IPS-18c (cell line): ENCODE results near the gene HCAR2.
"Not testable (repeated sequence)": the region's sequence is repeated elsewhere in the genome, so short reads cannot be mapped to it uniquely, and the experiment has no call there.

ENCODE experiments used
- H3K4me3 ChIP-seq: 2 replicates; pipeline ENCODE4 v1.7.0; 2013; ENCODE audit warnings: low read depth, mild to moderate bottlenecking, low read length, moderate library complexity; ENCODE audit not compliant: insufficient read depth
- H3K9me3 ChIP-seq: one replicate; pipeline ENCODE4 v1.6.1; 2013; ENCODE audit warnings: mild to moderate bottlenecking, low read length, moderate library complexity; ENCODE audit not compliant: control insufficient read depth, insufficient read depth

HCAR2 gene

GRCh38 chr12:122702890-122703611 lies at the start of gene HCAR2:
Gene HCAR2, minus strand, starts transcription at chr12:122703357. Its CDS starts 74 bp downstream, at chr12:122703283.
- H3K9me3 ChIP-seq = not testable (repeated sequence)

DNA sequence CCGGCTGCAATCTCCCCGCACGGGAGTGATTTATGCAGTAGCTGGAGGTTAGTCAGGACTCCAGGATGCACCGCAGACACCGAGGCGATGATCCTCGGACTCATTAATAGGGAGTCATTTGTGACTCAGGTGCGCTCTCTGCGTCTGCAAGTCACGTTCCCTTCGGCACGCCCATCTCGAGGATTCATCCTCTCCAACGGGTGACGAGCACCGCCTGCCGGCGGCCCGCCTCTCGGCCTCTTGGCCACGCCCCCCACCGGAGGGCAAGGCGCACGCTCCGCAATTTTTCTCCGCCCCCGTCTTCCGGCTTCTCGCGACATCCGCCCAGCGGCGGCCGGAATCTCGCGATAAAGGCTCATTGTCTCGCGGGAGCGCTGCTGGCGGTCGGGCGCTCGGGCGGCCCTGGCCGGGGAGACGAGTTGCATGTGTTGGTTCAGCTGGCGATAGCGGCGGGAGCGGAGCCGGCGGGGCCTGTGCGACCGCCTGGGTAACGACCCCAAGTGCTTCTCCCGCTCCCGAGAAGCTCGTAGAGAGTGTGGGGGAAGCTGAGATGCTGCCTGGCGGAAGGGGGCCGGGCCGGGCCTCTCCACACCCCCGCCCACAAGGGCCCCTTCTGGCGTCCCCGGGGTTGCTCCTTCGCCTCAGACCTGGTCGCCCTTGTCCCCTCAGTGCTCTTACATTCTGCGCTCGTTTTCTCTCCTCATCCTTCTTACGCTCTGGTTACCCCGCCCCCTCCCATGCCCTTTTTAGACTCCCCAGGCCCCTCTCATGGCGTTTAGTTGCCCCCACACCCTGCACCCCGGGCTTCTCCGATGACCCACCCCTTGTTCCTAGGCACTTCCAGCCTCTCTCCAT lies 49.5 kb upstream of the HCAR2 start, which contains the start of gene DENR:
TSS of gene DENR (plus strand) at position 361 of the 855 bp plus-strand sequence. CDS start 878 bp downstream, outside the sequence.
- Histone ChIP-seq H3K4me3 (peak within 1 kb of the TSS; percentile 74), H3K9me3 (no peaks in the 10 kb centered on the region)

More at GRCh38 chr12:122702890-122703611, at the start of gene HCAR2:
- H3K4me3 ChIP-seq = not testable (repeated sequence)

DNA sequence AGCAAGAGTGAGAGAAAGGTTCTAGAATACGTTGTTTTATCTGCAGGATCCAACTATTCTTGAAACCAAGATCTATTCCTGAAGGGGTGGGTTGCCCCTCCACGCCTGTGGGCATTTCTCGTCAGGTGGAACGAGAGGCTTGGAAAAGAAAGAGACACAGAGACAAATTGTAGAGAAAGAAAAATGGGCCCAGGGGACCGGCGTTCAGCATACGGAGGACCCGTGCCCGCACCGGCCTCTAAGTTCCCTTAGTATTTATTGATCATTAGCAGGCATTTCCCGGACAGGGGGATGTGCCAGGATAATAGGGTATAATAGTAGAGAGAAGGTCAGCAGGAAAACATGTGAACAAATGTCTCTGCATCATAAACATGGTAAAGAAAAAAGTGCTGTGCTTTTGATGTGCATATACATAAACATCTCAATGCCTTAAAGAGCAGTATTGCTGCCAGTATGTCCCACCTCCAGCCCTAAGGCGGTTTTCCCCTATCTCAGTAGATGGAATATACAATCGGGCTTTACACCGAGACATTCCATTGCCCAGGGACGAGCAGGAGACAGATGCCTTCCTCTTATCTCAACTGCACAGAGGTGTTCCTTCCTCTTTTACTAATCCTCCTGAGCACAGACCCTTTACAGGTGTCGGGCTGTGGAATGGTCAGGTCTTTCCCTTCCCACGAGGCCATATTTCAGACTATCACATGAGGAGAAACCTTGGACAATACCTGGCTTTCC lies 47.8 kb upstream of the HCAR2 start:
- H3K9me3 ChIP-seq = not testable (repeated sequence)
- H3K4me3 ChIP-seq = peak overlapping the region; percentile 21; the same call in 1 of the 2 replicates

DNA sequence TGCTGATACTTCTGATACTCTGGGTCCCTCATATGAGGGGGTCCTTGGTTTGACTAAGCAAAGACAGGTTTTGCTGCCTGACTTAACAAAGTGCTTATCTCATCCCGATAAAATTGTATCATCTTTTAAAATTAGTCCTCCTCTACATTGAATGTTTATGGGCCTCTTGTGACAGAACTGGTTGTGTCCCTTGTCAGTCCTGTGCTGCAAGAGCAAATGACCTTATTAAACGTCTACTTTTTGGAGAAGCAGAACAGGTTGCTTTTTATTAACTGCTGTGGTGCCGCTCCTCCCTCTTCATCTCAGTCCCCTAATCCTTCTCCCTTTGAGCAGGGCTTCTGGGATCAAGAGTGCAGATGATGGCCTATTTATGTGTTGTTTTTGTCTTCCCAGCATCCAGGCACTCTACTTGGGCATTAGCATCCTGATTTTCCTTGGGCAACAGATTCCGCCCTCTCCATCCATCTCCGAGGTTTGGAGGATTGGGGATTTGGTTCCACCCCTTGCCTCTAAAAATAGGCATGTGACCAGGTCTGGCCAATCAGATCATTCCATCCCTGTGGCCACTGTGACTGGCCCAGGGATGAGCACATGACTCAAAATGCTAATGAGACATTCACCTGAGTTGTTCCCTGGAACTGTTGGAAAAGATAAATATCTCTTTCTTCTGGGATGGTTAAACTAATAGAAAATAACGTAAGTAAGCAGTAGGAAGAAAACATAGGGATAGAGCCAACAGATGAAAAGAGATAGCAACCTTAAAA lies 46.6 kb upstream of the HCAR2 start:
- H3K4me3 ChIP-seq = no peak overlapping the region
- H3K9me3 ChIP-seq = no peaks in the 10 kb centered on the region

DNA sequence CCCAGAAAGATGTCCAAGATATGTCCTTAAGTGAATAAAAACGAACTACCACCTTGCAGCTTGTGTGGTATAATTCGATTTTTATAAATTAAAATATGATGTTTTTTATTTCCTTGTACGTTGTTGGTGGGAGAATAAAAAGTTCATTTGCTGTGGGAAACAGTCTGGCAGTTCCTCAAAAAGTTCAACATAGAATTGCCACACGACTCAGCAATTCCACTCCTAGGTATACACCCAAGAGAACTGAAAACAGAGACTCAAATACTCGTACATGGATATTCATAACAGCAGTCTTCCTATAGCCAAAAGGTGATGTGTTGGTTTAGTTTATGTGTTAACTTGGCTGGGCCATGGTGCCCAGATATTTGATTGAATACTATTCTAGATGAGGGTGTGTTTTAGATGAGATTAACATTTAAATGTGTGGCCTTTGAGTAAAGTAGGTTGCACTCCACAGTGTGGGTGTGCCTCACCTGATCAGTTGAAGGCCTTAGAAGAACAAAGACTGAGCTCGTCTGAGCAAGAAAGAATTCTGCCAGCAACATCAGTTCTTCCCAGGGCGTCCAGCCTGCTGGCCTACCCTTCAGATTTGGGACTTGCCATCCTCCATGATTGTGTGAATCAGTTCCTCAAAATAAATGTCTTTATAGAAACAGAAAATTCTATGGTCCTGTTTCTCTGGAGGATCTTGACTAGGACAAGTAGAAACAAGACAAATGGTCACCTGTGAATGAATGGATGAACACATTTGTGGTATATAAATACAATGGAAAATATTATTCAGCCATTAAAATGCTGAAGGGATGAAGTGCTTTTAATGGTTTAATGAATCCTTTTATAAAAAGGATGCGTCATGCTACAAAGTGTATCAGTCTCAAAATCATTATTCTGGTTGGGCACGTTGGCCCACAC lies 44.3 kb upstream of the HCAR2 start:
- Histone ChIP-seq H3K9me3 (no peaks in the 10 kb centered on the region), H3K4me3 (no peak overlapping the region)

- no peak overlapping the region for H3K4me3 ChIP-seq
- H3K9me3 ChIP-seq = no peaks in the 10 kb centered on the region
Observed at GRCh38 chr12:122743895-122744525, 40.9 kb upstream of the HCAR2 start.

- H3K9me3 ChIP-seq = no peaks in the 10 kb centered on the region
- H3K4me3 ChIP-seq = no peak overlapping the region
Observed at GRCh38 chr12:122740351-122740750, 37.2 kb upstream of the HCAR2 start.

DNA sequence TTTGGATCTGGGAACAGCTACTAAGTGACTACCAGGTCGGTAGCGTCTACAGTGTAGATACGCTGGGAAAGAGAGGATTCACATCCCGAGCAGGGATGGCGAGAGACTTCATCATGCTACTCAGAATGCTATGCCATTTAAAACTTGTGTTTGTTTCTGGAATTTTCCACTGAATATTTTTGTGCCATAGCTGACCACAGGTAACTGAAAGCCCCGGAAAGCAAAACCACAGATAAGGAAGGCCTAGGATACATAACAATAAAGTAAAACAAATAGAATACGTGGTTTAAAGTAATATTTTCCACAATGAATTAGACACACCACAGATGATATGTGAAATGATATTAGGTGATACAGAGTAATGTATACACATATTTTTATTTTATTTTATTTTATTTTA lies 35.4 kb upstream of the HCAR2 start:
- Histone ChIP-seq H3K9me3 (no peaks in the 10 kb centered on the region), H3K4me3 (no peak overlapping the region)

GRCh38 chr12:122732611-122733010 lies 29.5 kb upstream of the HCAR2 start:
- Histone ChIP-seq H3K4me3 (no peak overlapping the region), H3K9me3 (no peaks in the 10 kb centered on the region)

GRCh38 chr12:122732170-122732569 lies 29.0 kb upstream of the HCAR2 start:
- Histone ChIP-seq H3K4me3 (no peak overlapping the region), H3K9me3 (no peaks in the 10 kb centered on the region)

- Histone ChIP-seq H3K4me3 (no peak within 1 kb of the TSS), H3K9me3 (no peaks in the 10 kb centered on the region)
Observed at GRCh38 chr12:122730215-122731014, 27.3 kb upstream of the HCAR2 start, which contains the start of gene HCAR1. Gene HCAR1, minus strand, starts transcription at chr12:122730844. Its CDS starts 505 bp downstream, at chr12:122730339.

DNA sequence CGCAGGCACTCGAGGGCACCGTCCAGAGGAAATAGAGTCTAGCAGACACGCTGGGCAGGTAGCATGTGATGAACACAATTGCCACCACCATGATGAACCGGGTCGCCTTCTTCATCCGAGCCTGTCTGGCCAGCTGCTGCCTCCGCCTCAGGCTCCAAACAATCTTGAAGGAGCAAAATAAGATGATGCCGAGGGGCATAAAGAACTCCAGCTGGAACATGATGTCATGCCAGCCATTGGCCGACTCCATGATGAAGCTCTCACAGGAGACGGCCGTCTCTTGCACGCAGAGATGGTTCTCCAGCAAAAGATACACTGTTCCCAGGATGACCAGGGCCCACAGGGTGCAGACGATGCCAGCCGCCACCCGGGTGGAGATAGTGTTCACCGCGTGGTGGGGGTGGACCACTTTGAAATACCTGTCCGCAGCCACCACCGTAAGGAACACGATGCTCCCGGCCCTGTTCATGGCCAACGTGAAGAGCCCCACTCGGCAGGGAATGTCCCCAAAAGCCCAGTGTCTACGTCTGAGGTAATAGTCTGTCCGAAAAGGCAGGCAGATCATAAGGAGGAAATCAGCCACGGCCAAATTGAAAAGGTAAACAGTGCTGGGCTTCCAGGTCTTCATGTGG lies 26.5 kb upstream of the HCAR2 start:
- Histone ChIP-seq H3K4me3 (no peak overlapping the region), H3K9me3 (no peaks in the 10 kb centered on the region)

GRCh38 chr12:122726080-122726558 lies 23.0 kb upstream of the HCAR2 start:
- Histone ChIP-seq H3K4me3 (no peak overlapping the region), H3K9me3 (no peaks in the 10 kb centered on the region)

- Histone ChIP-seq H3K4me3 (no peak overlapping the region), H3K9me3 (no peaks in the 10 kb centered on the region)
Observed at GRCh38 chr12:122725452-122726079, 22.4 kb upstream of the HCAR2 start.
